BE2C (cell line): ENCODE measurements around the gene FYN.

Source experiments
- DNase-seq: peaks from one replicate; pipeline ENCODE4 v3.0.0-alpha.2; 2020
- H3K27me3 ChIP-seq: fragments of 250-450 bp; sonication (Bioruptor Pico); 2 replicates; pipeline ENCODE4 v1.5.1; 2020; ENCODE audit warnings: mild to moderate bottlenecking
- H3K36me3 ChIP-seq: fragments of 250-450 bp; sonication (Bioruptor Pico); 2 replicates; pipeline ENCODE4 v1.5.1; 2020; ENCODE audit warnings: mild to moderate bottlenecking
- H3K4me1 ChIP-seq: fragments of 250-450 bp; sonication (Bioruptor Pico); 2 replicates; pipeline ENCODE4 v1.5.1; 2020
- H3K4me3 ChIP-seq: 2 replicates; pipeline ENCODE4 v1.5.1; 2011; ENCODE audit warnings: low read depth, low read length
- H3K9me3 ChIP-seq: fragments of 250-450 bp; sonication (Bioruptor Pico); 2 replicates; pipeline ENCODE4 v1.5.1; 2020
- TF ChIP-seq, protein P1 (sequence below): IDR thresholded peaks from 2 replicates; pipeline ENCODE4 v1.5.1; 2012; ENCODE audit warnings: mild to moderate bottlenecking, low read depth, low read length

Gene FYN

GRCh38 chr6:111748231-111748647 is 125.0 kb downstream of the FYN start:
- Histone ChIP-seq H3K4me1 (peaks cover 37% of the 10 kb centered on the region), H3K27me3 (no peaks in the 10 kb centered on the region), H3K4me3 (no peak overlapping the region), H3K36me3 (no peaks in the 10 kb centered on the region), H3K9me3 (no peaks in the 10 kb centered on the region)
- no peak for DNase-seq
- TF ChIP-seq, protein P1, sequence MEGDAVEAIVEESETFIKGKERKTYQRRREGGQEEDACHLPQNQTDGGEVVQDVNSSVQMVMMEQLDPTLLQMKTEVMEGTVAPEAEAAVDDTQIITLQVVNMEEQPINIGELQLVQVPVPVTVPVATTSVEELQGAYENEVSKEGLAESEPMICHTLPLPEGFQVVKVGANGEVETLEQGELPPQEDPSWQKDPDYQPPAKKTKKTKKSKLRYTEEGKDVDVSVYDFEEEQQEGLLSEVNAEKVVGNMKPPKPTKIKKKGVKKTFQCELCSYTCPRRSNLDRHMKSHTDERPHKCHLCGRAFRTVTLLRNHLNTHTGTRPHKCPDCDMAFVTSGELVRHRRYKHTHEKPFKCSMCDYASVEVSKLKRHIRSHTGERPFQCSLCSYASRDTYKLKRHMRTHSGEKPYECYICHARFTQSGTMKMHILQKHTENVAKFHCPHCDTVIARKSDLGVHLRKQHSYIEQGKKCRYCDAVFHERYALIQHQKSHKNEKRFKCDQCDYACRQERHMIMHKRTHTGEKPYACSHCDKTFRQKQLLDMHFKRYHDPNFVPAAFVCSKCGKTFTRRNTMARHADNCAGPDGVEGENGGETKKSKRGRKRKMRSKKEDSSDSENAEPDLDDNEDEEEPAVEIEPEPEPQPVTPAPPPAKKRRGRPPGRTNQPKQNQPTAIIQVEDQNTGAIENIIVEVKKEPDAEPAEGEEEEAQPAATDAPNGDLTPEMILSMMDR = no peak

DNA sequence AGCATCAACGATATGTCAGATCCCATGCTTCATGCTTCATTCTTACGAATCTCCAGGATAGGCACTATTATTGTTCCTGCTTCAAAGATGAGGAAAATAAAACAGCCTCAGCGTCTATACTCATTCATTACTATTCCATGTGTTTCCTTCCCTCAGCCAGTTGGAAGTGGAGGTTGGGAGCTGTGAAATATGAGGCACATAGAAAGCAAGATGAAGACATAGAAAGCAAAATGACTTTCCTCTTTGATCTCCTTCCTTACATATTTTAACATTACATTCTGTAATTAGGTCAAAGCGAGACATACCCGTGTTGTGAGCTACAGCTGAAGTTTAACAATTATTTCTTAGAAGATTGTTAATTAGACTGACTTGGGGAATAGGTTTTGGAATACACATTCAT is 125.4 kb downstream of the FYN start:
- no peaks in the 10 kb centered on the region for H3K27me3 ChIP-seq
- no peaks in the 10 kb centered on the region for H3K36me3 ChIP-seq
- TF ChIP-seq, protein P1 = no peak
- no peak for DNase-seq
- H3K4me3 ChIP-seq = no peak overlapping the region
- peaks cover 38% of the 10 kb centered on the region for H3K4me1 ChIP-seq
- H3K9me3 ChIP-seq = no peaks in the 10 kb centered on the region

- no peaks in the 10 kb centered on the region for H3K9me3 ChIP-seq
- no peak for DNase-seq
- no peaks in the 10 kb centered on the region for H3K27me3 ChIP-seq
- H3K4me3 ChIP-seq = no peak overlapping the region
- TF ChIP-seq, protein P1 = no peak
- peaks cover 38% of the 10 kb centered on the region for H3K4me1 ChIP-seq
- H3K36me3 ChIP-seq = no peaks in the 10 kb centered on the region
Observed at GRCh38 chr6:111747396-111747795, 125.9 kb downstream of the FYN start.

GRCh38 chr6:111746983-111747382 is 126.3 kb downstream of the FYN start:
- TF ChIP-seq, protein P1 = no peak
- H3K4me1 ChIP-seq = peaks cover 38% of the 10 kb centered on the region
- H3K9me3 ChIP-seq = no peaks in the 10 kb centered on the region
- H3K27me3 ChIP-seq = no peaks in the 10 kb centered on the region
- no peak overlapping the region for H3K4me3 ChIP-seq
- no peaks in the 10 kb centered on the region for H3K36me3 ChIP-seq
- DNase-seq = no peak

DNA sequence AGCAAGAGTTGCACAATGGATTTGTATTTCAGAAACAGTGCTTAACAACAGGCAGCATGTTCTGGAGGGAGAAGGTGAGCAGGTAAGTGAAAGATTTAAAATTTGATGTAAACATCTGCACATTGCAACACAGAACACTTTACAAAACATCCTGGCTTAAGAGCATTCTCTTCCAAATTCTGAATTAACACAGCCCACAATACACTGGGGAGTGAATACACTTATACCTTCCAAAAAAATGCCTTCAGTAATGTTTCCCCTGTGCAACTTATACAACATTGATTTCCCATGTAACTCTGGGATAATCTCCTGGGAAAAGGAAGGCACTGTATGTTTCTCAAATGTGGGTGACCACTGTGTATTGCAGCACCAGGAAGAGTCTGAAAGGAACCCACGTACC is 127.6 kb downstream of the FYN start:
- Histone ChIP-seq H3K4me3 (no peak overlapping the region), H3K36me3 (no peaks in the 10 kb centered on the region), H3K27me3 (no peaks in the 10 kb centered on the region), H3K9me3 (no peaks in the 10 kb centered on the region), H3K4me1 (peaks cover 39% of the 10 kb centered on the region)
- TF ChIP-seq, protein P1 = no peak
- no peak for DNase-seq

DNA sequence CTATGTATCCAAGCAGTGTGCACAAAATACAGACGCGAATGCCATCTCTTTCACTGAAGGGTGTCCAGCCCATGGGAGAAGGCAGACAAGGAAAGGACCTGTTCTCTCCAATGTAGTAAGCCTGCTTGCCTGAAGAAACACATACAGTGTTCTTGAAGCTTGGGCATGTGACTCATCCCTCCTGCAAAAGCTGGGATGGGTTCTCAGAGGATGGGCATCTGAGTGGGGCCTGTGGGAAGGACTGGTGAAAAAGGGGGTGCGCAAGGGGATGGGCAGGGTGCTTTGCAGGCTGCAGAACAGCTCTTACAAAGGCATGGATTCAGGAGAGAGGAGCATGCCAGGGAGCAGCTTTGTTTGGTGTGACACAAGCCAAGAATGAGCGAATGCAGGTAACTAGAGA is 128.1 kb downstream of the FYN start:
- H3K9me3 ChIP-seq = no peaks in the 10 kb centered on the region
- H3K36me3 ChIP-seq = no peaks in the 10 kb centered on the region
- no peak overlapping the region for H3K4me3 ChIP-seq
- H3K4me1 ChIP-seq = peaks cover 44% of the 10 kb centered on the region
- TF ChIP-seq, protein P1 = no peak
- DNase-seq = no peak
- H3K27me3 ChIP-seq = no peaks in the 10 kb centered on the region
